Spleen (tissue), 7 donors: ENCODE measurements around the gene NRXN3.

Experiments used
- CTCF ChIP-seq, 11 experiments: fragments of 200-600 bp in 7 of 11; fragments of 450-650 bp in 4 of 11; sonication (generic) in 4 of 11; IDR thresholded peaks in 8 of 11; conservative IDR thresholded peaks in 3 of 11; 1 replicate in 7 of 11; 2 replicates in 4 of 11; pipeline versions ENCODE4 v1.4.0 to v1.8.0; 2016 to 2021; ENCODE audit warnings: antibody characterized with exemption in 11 of 11, inconsistent platforms in 4 of 11, mild to moderate bottlenecking in 1 of 11
- POLR2A ChIP-seq, 3 donors: fragments of 450-650 bp; IDR thresholded peaks; one replicate each; pipeline ENCODE4 v1.5.1; 2017; ENCODE audit warnings: antibody characterized with exemption in 3 of 3, mild to moderate bottlenecking in 1 of 3
- POLR2AphosphoS5 ChIP-seq, 3 donors: sonication (generic); formaldehyde crosslinking; IDR thresholded peaks; one replicate each; pipeline ENCODE4 v1.5.1; 2017; ENCODE audit warnings: antibody characterized with exemption in 3 of 3
- donor health status: DM: no; HTN: no; CAD: no; lungs with moderate emphysema.
- donor health status: DM: no; HTN: no; CAD: no.
- donor health status: DM: no; HTN: no; CAD: no.

DNA sequence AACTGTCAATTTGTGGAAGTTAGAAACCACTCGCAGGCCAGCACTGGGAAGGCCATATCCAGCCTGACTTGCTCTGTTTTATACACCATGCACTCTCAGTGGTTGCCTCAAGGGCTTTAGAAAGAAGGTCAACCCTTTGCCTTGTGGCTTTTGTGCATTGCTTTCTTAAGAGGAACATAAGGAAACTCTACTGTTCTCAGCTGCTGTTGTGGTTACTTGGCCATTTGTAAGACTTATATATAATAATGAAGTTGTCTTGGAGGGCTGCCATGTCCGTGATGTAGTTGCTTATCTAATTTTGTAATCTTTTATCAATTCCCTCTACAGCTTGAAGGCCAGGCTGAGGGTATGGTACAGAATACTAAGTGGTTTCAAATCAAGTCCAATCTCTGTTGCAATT is 1403.3 kb downstream of the NRXN3 start:
- TF ChIP-seq CTCF (IDR thresholded peaks at IDR 0.05 in 8 of 11, conservative IDR thresholded peaks at IDR 0.05 in 3 of 11) = no peak
- TF ChIP-seq POLR2A (IDR thresholded peaks at IDR 0.05) = no peak
- TF ChIP-seq POLR2AphosphoS5 (IDR thresholded peaks at IDR 0.05) = no peak
